Tongue (tissue), 2 donors: ENCODE results near the gene OR9Q1. TPM values are rescaled to one million over a fixed set of nuclear protein-coding genes. Genes with fewer than 3 reads are reported as not detected.
"Not testable (repeated sequence)": the region's sequence is repeated elsewhere in the genome, so short reads cannot be mapped to it uniquely, and the experiment has no call there.

Experiments used
- DNase-seq: peaks from one replicate; pipeline ENCODE4 v3.0.0-alpha.2; 2015
- total RNA-seq: library from RNA; depleted of rRNA; stranded (reverse); fragments of >200 nt; gene quantifications from one replicate; pipeline ENCODE4 v1.2.3, GENCODE V29; 2014

Gene OR9Q1
- total RNA-seq, 1 donor from 2014 or later, result not detected

- DNase-seq, result no peak
Measured at GRCh38 chr11:58135171-58135570, 111.5 kb downstream of the OR9Q1 start.

DNA sequence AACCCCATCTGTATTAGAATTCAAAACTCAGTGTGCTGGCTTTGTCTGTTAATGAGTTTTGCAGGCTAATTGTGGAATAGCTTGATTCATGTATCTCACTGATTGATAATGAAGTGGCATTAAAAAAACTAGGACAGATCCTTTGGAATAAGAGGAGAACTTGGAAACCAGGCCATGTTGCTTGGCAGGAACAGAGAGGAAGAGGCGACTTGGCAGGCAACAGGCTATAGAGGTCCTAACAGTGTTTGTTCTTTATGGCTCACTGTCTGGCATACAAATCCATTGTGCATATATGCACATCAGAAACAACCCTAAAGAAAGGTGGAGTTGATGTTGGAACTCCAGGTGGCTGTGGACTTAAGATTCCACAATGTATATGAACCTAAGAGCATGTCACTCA lies 119.1 kb downstream of the OR9Q1 start:
- no peak for DNase-seq

DNA sequence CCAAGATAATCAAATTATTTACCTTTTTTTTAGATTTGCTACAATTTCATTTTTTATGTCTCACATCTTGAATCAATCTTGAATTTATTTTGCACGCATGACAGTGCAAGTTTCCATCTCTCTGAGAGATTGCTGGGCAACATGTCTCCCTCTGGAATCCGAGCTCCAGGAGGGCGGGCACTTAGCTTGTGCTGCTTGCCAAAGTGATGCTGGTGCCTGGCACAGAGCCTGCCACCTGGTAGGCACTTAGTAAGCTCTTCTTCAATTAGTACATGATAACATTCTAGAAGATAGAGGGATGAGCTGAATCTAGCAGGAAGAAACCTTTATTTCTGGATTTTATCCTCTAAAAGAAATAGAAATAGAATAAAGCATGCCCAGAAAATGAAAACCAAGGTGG lies 129.1 kb downstream of the OR9Q1 start:
- DNase-seq, result peak; percentile 1

- no peak for DNase-seq
Measured at GRCh38 chr11:58164389-58164788, 140.7 kb downstream of the OR9Q1 start.

DNA sequence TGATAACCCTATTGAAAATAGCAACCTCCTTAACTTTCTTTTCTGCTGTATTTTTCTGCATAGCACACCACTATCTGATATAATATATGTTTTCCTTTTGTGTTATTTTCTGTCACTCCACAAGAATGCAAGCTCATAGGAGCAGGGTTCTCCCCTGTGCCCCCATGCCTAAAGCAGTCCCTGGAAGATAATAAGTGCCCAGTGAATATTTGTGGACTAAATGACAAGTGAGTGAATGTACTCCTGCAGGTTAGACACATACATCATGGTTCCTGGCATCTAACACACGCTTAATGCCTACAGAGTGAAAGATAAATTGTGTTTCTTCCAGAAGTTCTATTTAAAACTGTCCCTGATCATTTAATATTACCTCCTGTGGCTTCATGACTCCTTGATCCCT lies 141.3 kb downstream of the OR9Q1 start:
- DNase-seq, result no peak

- no peak for DNase-seq
Measured at GRCh38 chr11:58165504-58166106, 141.9 kb downstream of the OR9Q1 start.

DNA sequence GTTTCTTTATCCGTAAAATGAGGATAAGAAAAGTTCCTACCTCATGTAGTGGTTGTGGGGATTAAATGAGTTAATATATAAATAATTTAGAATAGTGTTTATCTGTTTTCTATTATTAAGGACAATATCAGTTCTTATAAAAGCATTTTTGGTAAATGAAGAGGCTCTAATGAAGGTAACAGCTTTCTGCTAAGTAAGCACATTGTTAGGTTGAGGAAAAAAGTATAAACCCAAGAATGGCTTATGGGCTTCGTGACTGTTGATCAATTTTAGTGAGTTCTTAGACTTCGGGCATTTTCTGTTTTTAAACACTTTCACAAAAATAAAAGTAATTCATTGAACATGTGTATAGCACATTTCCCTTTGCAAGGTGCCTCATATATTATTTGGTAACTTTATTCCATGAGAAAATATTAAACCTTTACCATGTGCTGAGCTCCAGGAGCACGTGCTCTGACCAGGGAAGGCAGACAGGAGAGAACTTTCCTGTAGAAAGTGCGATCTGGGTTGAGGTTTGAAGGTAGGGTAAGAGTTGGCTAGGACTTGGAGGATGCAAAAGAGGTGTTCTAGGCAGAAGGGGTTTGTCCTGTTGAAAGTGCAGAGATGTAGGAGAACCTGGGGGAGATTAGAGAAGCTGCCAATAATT lies 153.9 kb downstream of the OR9Q1 start:
- DNase-seq, result no peak

DNA sequence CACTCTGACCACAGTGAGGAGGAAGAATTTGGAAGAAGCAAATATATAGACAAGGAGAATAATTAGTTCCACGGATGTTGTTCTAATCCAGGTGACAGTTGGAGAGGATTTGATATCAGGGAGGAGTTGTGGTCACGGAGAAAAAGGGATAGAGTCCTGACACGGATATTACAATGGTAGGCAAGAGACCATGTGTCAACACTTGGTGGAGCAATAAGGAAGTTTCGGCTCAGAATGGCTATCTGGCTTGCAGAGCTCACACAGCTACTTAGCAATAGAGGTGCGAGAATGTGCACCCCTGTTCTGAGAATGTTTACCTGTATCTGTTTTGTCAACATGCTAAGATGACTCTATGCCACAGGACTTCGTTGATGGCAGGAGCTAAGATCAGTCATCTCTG lies 154.8 kb downstream of the OR9Q1 start:
- no peak for DNase-seq

- no peak for DNase-seq
Measured at GRCh38 chr11:58179648-58180047, 156.0 kb downstream of the OR9Q1 start.

DNA sequence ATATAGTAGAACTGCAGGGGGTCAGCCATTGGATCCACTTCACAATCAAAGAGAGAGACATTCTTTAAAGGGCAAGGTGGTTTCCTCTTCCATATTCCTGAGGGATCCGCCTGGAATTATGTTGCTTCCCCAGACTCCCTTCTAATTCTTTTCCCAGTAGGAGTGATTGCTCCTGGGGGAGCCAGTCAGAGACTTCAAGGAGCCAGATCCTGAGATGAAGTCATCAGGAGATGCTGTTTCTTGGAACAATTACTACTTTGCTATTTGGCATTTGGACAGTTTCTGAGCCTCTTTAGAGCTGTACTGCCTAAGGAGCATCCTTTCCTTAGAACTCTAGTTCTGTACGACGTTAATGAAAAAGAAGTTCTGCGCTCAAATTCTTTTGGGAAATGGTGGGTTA lies 163.3 kb downstream of the OR9Q1 start:
- no peak for DNase-seq

- DNase-seq, result no peak
Measured at GRCh38 chr11:58188770-58189169, 165.1 kb downstream of the OR9Q1 start, which contains the start of gene OR9Q2. Gene OR9Q2, plus strand, starts transcription at chr11:58189070. Its CDS starts 1,421 bp downstream, at chr11:58190491.

DNA sequence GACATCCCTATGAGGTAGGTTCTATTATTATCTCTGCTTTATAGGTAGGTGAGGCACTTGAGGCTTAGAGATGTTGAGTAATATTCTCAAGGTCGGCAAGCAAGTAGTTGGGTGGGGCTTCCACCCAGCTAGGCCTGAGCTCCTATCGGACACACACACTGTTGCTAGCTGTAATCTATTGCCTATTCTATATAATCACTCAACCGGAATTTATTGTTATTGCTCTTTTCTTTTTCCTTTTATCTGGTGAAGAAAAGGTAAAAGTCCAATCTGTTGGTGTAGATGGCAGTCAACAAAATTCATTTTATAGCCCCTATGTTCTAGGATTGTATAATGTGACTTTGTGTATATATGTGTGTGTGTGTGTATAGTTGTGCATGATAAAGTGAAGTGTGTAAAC lies 168.5 kb downstream of the OR9Q1 start:
- DNase-seq, result no peak

DNA sequence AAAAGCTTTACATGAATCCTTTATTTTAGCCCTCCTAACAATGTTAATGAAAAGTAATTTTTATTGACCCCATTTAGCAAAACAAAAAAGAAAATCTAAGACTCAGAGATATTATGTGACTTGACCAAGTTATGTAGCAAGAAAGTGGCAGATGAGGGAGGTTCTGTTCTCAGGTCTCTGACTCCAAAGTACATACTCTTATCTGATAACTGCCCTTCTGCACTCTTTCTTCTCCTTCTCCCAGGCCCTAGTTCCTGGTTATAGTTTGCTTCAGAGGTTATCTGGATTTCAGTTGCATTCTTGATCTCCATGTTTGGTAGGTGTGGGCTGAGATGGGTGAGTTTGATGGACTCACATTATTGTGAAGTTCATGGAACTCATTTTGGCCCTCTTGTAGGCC lies 169.7 kb downstream of the OR9Q1 start:
- DNase-seq, result no peak

GRCh38 chr11:58195939-58196338 lies 172.3 kb downstream of the OR9Q1 start:
- no peak for DNase-seq

- DNase-seq, result no peak
Measured at GRCh38 chr11:58199271-58199670, 175.6 kb downstream of the OR9Q1 start.

DNA sequence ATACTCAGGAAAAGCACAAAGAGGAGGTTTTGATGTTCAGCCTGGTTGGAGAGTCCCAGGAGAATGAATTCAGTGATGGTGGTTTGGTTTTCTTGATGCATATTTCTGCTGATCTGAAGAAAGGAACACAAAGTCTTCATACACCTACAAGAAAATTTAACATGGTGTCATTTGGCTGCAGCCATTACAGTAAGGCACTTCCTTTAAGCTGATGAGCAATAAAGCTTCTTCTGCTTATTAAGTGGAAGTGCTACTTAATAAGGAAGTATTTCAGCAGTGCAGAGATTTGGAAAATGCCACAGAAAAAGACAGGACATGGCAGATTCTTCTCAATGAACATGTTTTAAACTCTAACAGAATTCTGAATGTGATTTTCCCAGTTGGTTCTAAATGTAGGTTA lies 180.4 kb downstream of the OR9Q1 start, which contains the start of gene OR1S2:
TSS of gene OR1S2 (minus strand) at position 101 of the 400 bp plus-strand sequence. CDS start at position 101, 0 bp downstream.
- DNase-seq, result no peak

DNA sequence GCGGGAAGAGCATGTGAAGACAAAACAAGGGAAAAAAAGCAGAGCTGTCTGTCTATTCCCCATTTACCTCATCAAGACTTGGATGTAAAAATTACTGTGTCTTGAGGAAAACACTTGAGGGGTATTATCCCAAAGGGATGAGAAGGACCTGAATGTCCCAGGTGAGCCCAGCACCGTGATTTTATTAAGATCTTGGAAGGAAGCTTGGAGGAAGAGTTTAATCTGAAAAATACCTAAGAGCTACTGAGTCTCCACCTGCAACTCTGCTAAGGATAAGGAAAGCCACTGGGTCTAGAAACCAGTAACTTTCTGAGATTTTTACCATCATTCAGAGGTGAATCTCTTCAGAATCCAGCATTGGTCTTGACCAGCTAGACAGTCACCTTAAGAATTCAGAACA lies 188.7 kb downstream of the OR9Q1 start, which contains the start of gene OR1S1:
TSS of gene OR1S1 (plus strand) at position 301 of the 400 bp plus-strand sequence.
- not testable (repeated sequence) for DNase-seq

DNA sequence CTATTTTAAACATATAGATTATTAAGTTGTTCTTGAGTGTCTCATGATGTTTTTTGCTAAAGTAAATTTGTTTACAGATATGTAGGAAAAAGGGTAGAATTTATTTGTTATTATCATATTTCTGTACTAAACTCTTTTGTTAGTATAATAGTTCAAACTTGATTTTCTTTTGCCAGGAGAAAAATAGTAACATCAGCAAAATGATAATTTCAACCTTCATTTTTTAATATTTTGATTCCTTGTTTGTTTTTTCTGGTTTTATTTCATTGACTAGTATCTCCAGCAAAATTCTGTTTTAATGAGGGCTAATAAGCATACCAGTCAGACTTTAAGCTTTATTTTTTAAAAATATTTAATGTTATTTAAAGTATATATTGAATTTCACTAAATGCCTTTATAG lies 192.8 kb downstream of the OR9Q1 start:
- DNase-seq, result no peak

DNA sequence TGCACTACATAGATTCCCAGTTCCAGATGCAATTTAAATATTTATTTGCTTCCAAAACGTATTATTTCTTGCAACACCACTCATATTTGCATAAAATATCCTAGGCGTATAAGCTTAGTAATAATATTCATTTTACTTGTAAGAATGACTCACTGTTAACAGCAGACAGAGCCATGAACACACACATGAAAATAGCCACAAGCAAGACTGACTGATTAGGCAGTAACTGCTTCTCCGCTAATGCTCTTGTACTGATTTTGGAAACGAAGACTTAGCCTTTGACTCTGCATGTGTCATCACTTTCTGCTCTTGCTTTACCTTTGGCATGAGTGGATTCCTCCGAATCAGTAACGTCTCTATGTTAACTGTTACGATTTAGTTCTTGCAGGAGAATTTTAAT lies 199.0 kb downstream of the OR9Q1 start:
- DNase-seq, result no peak

- DNase-seq, result no peak
Measured at GRCh38 chr11:58227956-58228615, 204.4 kb downstream of the OR9Q1 start.
